K562 (cell line): ENCODE results near the gene ST8SIA1. TPM values are rescaled to one million over a fixed set of nuclear protein-coding genes. Genes with fewer than 3 reads are reported as not detected.

Experiments
- ATAC-seq: fragments of 200-7000 bp; cut with Tn5 transposase; 3 replicates; pipeline ENCODE4 v1.9.1; 2020; ENCODE audit warnings: moderate library complexity
- BruUV-seq: library from RNA; stranded (reverse); fragments of 400-500 nt; replicated peaks from 2 replicates; lab custom pipeline; 2021; lab: Mats Ljungman, UMichigan
- CTCF ChIA-PET: fragments of 300-600 bp; formaldehyde crosslinking; extraction: SDS; loops from one replicate; lab custom pipeline; 2021; ENCODE audit warnings: low intra/inter-chr PET ratio; lab: Yijun Ruan, JAX
- POLR2A ChIA-PET: fragments of 300-600, 350-650 bp; sonication (Branson Sonifier 250); formaldehyde crosslinking; extraction: SDS; loops from one replicate; lab custom pipeline; 2021; ENCODE audit warnings: antibody characterized with exemption, inconsistent platforms; lab: Yijun Ruan, JAX
- DNase-seq, 4 experiments: peaks; one replicate each; pipeline versions ENCODE4 v3.0.0 to v3.0.0-alpha.2; 2011 to 2018; ENCODE audit warnings: low spot score in 3 of 4, mixed read lengths in 3 of 4; ENCODE audit errors: extremely low read depth in 1 of 4
- FAIRE-seq: peaks from 2 replicates; lab custom pipeline; 2011; peaks lifted over from hg19 to GRCh38; lab: Jason Lieb, UNC
- H2AFZ ChIP-seq: 2 replicates; pipeline ENCODE4 v1.6.0; 2011; ENCODE audit warnings: low read depth, low read length, control low read depth, inconsistent platforms
- H3K27ac ChIP-seq: fragments of 200-600 bp; 3 replicates; pipeline ENCODE4 v1.8.0; 2011; ENCODE audit warnings: low read depth, mild to moderate bottlenecking, control low read depth, inconsistent platforms, low read length, moderate library complexity, mixed read lengths; ENCODE audit errors: extremely low read depth
- H3K27me3 ChIP-seq, 2 experiments: fragments of 300-600 bp in 1 of 2; 2 replicates in 1 of 2; 3 replicates in 1 of 2; pipeline versions ENCODE4 v1.6.0 to v1.8.0; 2011; ENCODE audit warnings: inconsistent platforms in 2 of 2, low read length in 2 of 2, mild to moderate bottlenecking in 1 of 2, mixed read lengths in 1 of 2, moderate library complexity in 1 of 2; ENCODE audit not compliant: control insufficient read depth in 2 of 2, insufficient read depth in 2 of 2
- H3K36me3 ChIP-seq: fragments of 300-600 bp; 3 replicates; pipeline ENCODE4 v1.8.0; 2011; ENCODE audit warnings: mild to moderate bottlenecking, low read length, inconsistent platforms; ENCODE audit not compliant: control insufficient read depth, insufficient read depth
- H3K4me1 ChIP-seq, 2 experiments: fragments of 200-600 bp in 1 of 2; replicated peaks in 1 of 2; 2 replicates in 1 of 2; 3 replicates in 1 of 2; pipeline versions ENCODE4 v1.5.1 to v1.8.0; 2011; ENCODE audit warnings: inconsistent platforms in 2 of 2, low read length in 2 of 2, mild to moderate bottlenecking in 1 of 2, mixed read lengths in 1 of 2, moderate library complexity in 1 of 2; ENCODE audit not compliant: control insufficient read depth in 2 of 2, insufficient read depth in 2 of 2
- H3K4me2 ChIP-seq: 2 replicates; pipeline ENCODE4 v1.6.1; 2011; ENCODE audit warnings: low read length, control low read depth, inconsistent platforms, mixed read lengths; ENCODE audit not compliant: insufficient read depth
- H3K4me3 ChIP-seq: fragments of 200-600 bp; sonication (generic), shearing (Covaris generic); 2 replicates; pipeline ENCODE4 v1.5.1; 2016; ENCODE audit warnings: control low read depth, inconsistent platforms
- H3K79me2 ChIP-seq: fragments of 200-600 bp; 3 replicates; pipeline ENCODE4 v1.8.0; 2011; ENCODE audit warnings: low read length, inconsistent platforms; ENCODE audit not compliant: control insufficient read depth, insufficient read depth
- H3K9ac ChIP-seq, 2 experiments: 2 replicates each; pipeline versions ENCODE4 v1.6.0 to v1.6.1; 2011; ENCODE audit warnings: low read depth in 2 of 2, low read length in 2 of 2, control low read depth in 1 of 2, inconsistent platforms in 1 of 2, mild to moderate bottlenecking in 1 of 2, mixed read lengths in 1 of 2; ENCODE audit not compliant: insufficient read depth in 1 of 2
- H3K9me1 ChIP-seq: one replicate; pipeline ENCODE4 v1.6.0; 2011; ENCODE audit warnings: inconsistent platforms, mild to moderate bottlenecking, low read length, moderate library complexity; ENCODE audit not compliant: control insufficient read depth, insufficient read depth
- H3K9me3 ChIP-seq: replicated peaks from 2 replicates; pipeline ENCODE4 v1.5.1; 2011; ENCODE audit warnings: low read depth, low read length, inconsistent platforms; ENCODE audit not compliant: control insufficient read depth, insufficient read depth
- H4K20me1 ChIP-seq: replicated peaks from 2 replicates; pipeline ENCODE4 v1.6.1; 2011; ENCODE audit warnings: low read length, inconsistent platforms, mixed read lengths; ENCODE audit not compliant: control insufficient read depth, insufficient read depth
- ATF6 ChIP-seq: sonication (generic); formaldehyde crosslinking; IDR thresholded peaks from 2 replicates; pipeline ENCODE4 v1.4.0; 2020; ENCODE audit warnings: mild to moderate bottlenecking, missing genetic modification reagents
- CEBPZ ChIP-seq: fragments of 150-350 bp; IDR thresholded peaks from 2 replicates; pipeline ENCODE4 v1.6.1; 2014; ENCODE audit warnings: low read depth, mild to moderate bottlenecking, low read length, borderline replicate concordance
- ZBED1 ChIP-seq: IDR thresholded peaks from 2 replicates; pipeline ENCODE4 v1.6.1; 2014
- ZFP30 ChIP-seq: fragments of 250-450 bp; sonication (Bioruptor Pico); IDR thresholded peaks from 2 replicates; pipeline ENCODE4 v1.8.0; 2022; ENCODE audit warnings: moderate library complexity, mild to moderate bottlenecking, inconsistent platforms, borderline replicate concordance
- ZNF239 ChIP-seq: fragments of 250-450 bp; sonication (Bioruptor Pico); IDR thresholded peaks from 2 replicates; pipeline ENCODE4 v1.4.0; 2020; ENCODE audit warnings: mild to moderate bottlenecking
- WGBS: fragments of 100-300 bp; shearing (Covaris generic); methylation state at CpG from one replicate; pipeline ENCODE4 v1.1.6; 2016; ENCODE audit warnings: low coverage, mixed read lengths; ENCODE audit not compliant: insufficient coverage; ENCODE audit errors: missing lambda C conversion rate; 5-methylcytosine and 5-hydroxymethylcytosine counted together
- in situ Hi-C: fragments of 300-500 bp; cut with MboI; formaldehyde crosslinking; loops from 4 replicates; pipeline ENCODE4 v1.15.0; 2018; ENCODE audit warnings: inconsistent platforms, mixed read lengths
- intact Hi-C: fragments of 100-400 bp; cut with micrococcal nuclease; formaldehyde crosslinking; loops from 2 replicates; pipeline ENCODE4 v1.14.2; 2022
- polyA plus RNA-seq, 8 experiments: library from polyadenylated mRNA; depleted of rRNA in 4 of 8; stranded (reverse) in 5 of 8; unstranded in 3 of 8; fragments of >200 nt; fragmentation: Nextera tagmentation in 2 of 8; fragmentation: Illumina TruSeq in 1 of 8; extraction: Ambion mirVana in 2 of 8; extraction: Trizol in 1 of 8; gene quantifications; 2 replicates each; pipeline versions ENCODE4 v1.2.1 to v1.2.3, GENCODE V29; 2011 to 2014; ENCODE audit warnings: inconsistent platforms in 1 of 8, missing spikeins in 1 of 8
- total RNA-seq, 7 experiments: library from RNA; depleted of rRNA in 6 of 7; stranded (reverse); fragments of >200 nt in 6 of 7; fragmentation: Illumina TruSeq in 2 of 7; extraction: Trizol in 2 of 7; gene quantifications; 2 replicates each; pipeline versions ENCODE4 v1.2.1 to v1.2.3, GENCODE V29; 2011 to 2021; ENCODE audit warnings: low replicate concordance in 1 of 7
- TF ChIP-seq, protein P1 (sequence below): IDR thresholded peaks from 2 replicates; pipeline ENCODE4 v1.6.1; 2011; ENCODE audit not compliant: insufficient read length; ENCODE audit errors: extremely low read depth

ST8SIA1 gene
- total and polyA plus RNA-seq, 9 of the 15 experiments (the other 6 are each of a cell fraction or from before 2014, with no cell fraction given): 0.86 to 26.3 (median 4.3) TPM

- DNase-seq (no peak), ATAC-seq (no peak), FAIRE-seq (no peak)
- in situ Hi-C loops (no loop called here), intact Hi-C loops (no loop called here)
- POLR2A ChIA-PET: no interaction called here
- H3K27me3 ChIP-seq: no peaks in the 10 kb centered on the region
- TF ChIP-seq, protein P1, sequence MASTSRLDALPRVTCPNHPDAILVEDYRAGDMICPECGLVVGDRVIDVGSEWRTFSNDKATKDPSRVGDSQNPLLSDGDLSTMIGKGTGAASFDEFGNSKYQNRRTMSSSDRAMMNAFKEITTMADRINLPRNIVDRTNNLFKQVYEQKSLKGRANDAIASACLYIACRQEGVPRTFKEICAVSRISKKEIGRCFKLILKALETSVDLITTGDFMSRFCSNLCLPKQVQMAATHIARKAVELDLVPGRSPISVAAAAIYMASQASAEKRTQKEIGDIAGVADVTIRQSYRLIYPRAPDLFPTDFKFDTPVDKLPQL: no peak
- TF ChIP-seq ATF6: no peak
- no peak for TF ChIP-seq CEBPZ
- TF ChIP-seq ZFP30: no peak
- no peak for TF ChIP-seq ZNF239 (CRISPR knock-in tag)
- TF ChIP-seq ZBED1: no peak
- WGBS: 5% methylated on average over 8 of the region's 9 CpGs
- H3K36me3 ChIP-seq: no peaks in the 10 kb centered on the region
- H3K4me2 ChIP-seq: no peak overlapping the region
- CTCF ChIA-PET: no interaction called here
- no peaks in the 10 kb centered on the region for H3K9me1 ChIP-seq
- no peaks in the 10 kb centered on the region for H3K79me2 ChIP-seq
- H3K4me3 ChIP-seq: no peak overlapping the region
- H2AFZ ChIP-seq: no peak overlapping the region
- no peaks in the 10 kb centered on the region for H3K9me3 ChIP-seq
- no peak overlapping the region for H3K9ac ChIP-seq
- BruUV-seq: no TSS peak
- H3K27ac ChIP-seq: no peak overlapping the region
- no peaks in the 10 kb centered on the region for H4K20me1 ChIP-seq
- no peaks in the 10 kb centered on the region for H3K4me1 ChIP-seq
Measured at GRCh38 chr12:22246217-22246846, 88.2 kb downstream of the ST8SIA1 start.
